HCT116 (cell line): ENCODE measurements around the gene ZFAND6. TPM values are rescaled to one million over a fixed set of nuclear protein-coding genes. Genes with fewer than 3 reads are reported as not detected.

Source experiments
- ATAC-seq: fragments of 200-7000 bp; cut with Tn5 transposase; 2 replicates; pipeline ENCODE4 v1.9.1; 2020; ENCODE audit warnings: mild to moderate bottlenecking, moderate library complexity
- BruUV-seq: library from RNA; stranded (reverse); fragments of 400-500 nt; replicated peaks from 2 replicates; lab custom pipeline; 2021; lab: Mats Ljungman, UMichigan
- CTCF ChIA-PET: fragments of 300-600 bp; sonication (Branson Sonifier 250); formaldehyde crosslinking; loops from one replicate; lab custom pipeline; 2021; ENCODE audit warnings: antibody characterized with exemption; lab: Charles Lee
- POLR2A ChIA-PET: fragments of 300-600, 350-600 bp; sonication (Branson Sonifier 250); formaldehyde crosslinking; loops from one replicate; lab custom pipeline; 2021; ENCODE audit warnings: antibody characterized with exemption; lab: Charles Lee
- RAD21 ChIA-PET, 2 experiments: fragments of 300-600 bp; sonication (Branson Sonifier 250); formaldehyde crosslinking; loops; one replicate each; lab custom pipeline; 2023; ENCODE audit warnings: low total read pairs in 2 of 2; ENCODE audit not compliant: uncharacterized antibody in 2 of 2, unreplicated experiment in 2 of 2, low non-redundant PET in 1 of 2; lab: Charles Lee
- DNase-seq: peaks from one replicate; pipeline ENCODE4 v3.0.0-alpha.2; 2010; ENCODE audit warnings: low read depth, low spot score
- H2AFZ ChIP-seq: fragments of 200-600 bp; shearing (Covaris generic), sonication (generic); 2 replicates; pipeline ENCODE4 v1.6.1; 2017; ENCODE audit warnings: low read depth, mixed run types, mixed read lengths, antibody characterized with exemption, low read length; ENCODE audit not compliant: poor library complexity, severe bottlenecking
- H3K27ac ChIP-seq: 2 replicates; pipeline ENCODE4 v1.5.1; 2012; ENCODE audit warnings: low read depth, low read length
- H3K27me3 ChIP-seq: fragments of 200-600 bp; sonication (generic); 2 replicates; pipeline ENCODE4 v1.6.1; 2016; ENCODE audit warnings: mixed run types, low read length, mixed read lengths; ENCODE audit not compliant: insufficient read depth
- H3K36me3 ChIP-seq, 2 experiments: fragments of 200-500 bp in 1 of 2; fragments of 200-600 bp in 1 of 2; sonication (Bioruptor generic) in 1 of 2; sonication (generic) in 1 of 2; 2 replicates each; pipeline versions ENCODE4 v1.5.1 to v1.6.1; 2014 to 2016; ENCODE audit warnings: low read length in 2 of 2, inconsistent platforms in 1 of 2, mixed read lengths in 1 of 2, mixed run types in 1 of 2; ENCODE audit not compliant: insufficient read depth in 2 of 2, control insufficient read depth in 1 of 2
- H3K4me1 ChIP-seq, 2 experiments: fragments of 200-600 bp in 1 of 2; sonication (generic) in 1 of 2; 2 replicates each; pipeline versions ENCODE4 v1.5.1 to v1.6.1; 2012 to 2017; ENCODE audit warnings: low read length in 2 of 2, inconsistent platforms in 1 of 2, mild to moderate bottlenecking in 1 of 2, mixed read lengths in 1 of 2, mixed run types in 1 of 2, moderate library complexity in 1 of 2; ENCODE audit not compliant: insufficient read depth in 2 of 2, control insufficient read depth in 1 of 2
- H3K4me2 ChIP-seq: fragments of 200-600 bp; sonication (generic); 2 replicates; pipeline ENCODE4 v1.6.1; 2017; ENCODE audit warnings: mixed run types, low read length, mixed read lengths
- H3K4me3 ChIP-seq, 2 experiments: fragments of 200-600 bp in 1 of 2; sonication (generic) in 1 of 2; replicated peaks in 1 of 2; 2 replicates each; pipeline ENCODE4 v1.5.1; 2011 to 2016; ENCODE audit warnings: low read length in 2 of 2, control low read depth in 1 of 2, low read depth in 1 of 2, mild to moderate bottlenecking in 1 of 2, mixed read lengths in 1 of 2, mixed run types in 1 of 2
- H3K79me2 ChIP-seq: fragments of 200-600 bp; sonication (generic); 2 replicates; pipeline ENCODE4 v1.6.1; 2017; ENCODE audit warnings: mild to moderate bottlenecking, mixed run types, low read length, moderate library complexity, mixed read lengths; ENCODE audit not compliant: insufficient read depth
- H3K9ac ChIP-seq: fragments of 200-600 bp; sonication (generic); 2 replicates; pipeline ENCODE4 v1.6.1; 2016; ENCODE audit warnings: low read length, mixed read lengths
- H3K9me2 ChIP-seq: fragments of 200-600 bp; sonication (generic), shearing (Covaris generic); 2 replicates; pipeline ENCODE4 v1.6.1; 2017; ENCODE audit warnings: mixed run types, mild to moderate bottlenecking, moderate library complexity; ENCODE audit not compliant: insufficient read depth
- H3K9me3 ChIP-seq, 2 experiments: fragments of 200-500 bp in 1 of 2; fragments of 200-600 bp in 1 of 2; sonication (Bioruptor generic) in 1 of 2; sonication (generic) in 1 of 2; 2 replicates each; pipeline ENCODE4 v1.6.1; 2014 to 2017; ENCODE audit warnings: low read length in 2 of 2, mixed read lengths in 2 of 2, inconsistent platforms in 1 of 2, low read depth in 1 of 2, mild to moderate bottlenecking in 1 of 2, mixed run types in 1 of 2, moderate library complexity in 1 of 2; ENCODE audit not compliant: control insufficient read depth in 1 of 2, insufficient read depth in 1 of 2
- H4K20me1 ChIP-seq: fragments of 200-600 bp; sonication (generic), shearing (Covaris generic); 2 replicates; pipeline ENCODE4 v1.6.1; 2017; ENCODE audit warnings: mixed run types, mild to moderate bottlenecking, moderate library complexity; ENCODE audit not compliant: insufficient read depth
- EGR1 ChIP-seq: IDR thresholded peaks from 2 replicates; pipeline ENCODE4 v1.6.1; 2012; ENCODE audit warnings: low read depth
- FOSL1 ChIP-seq: IDR thresholded peaks from 2 replicates; pipeline ENCODE4 v1.6.1; 2012; ENCODE audit warnings: low read depth
- SIN3A ChIP-seq: IDR thresholded peaks from 2 replicates; pipeline ENCODE4 v1.6.1; 2012; ENCODE audit warnings: low read depth
- SP1 ChIP-seq: IDR thresholded peaks from 2 replicates; pipeline ENCODE4 v1.6.1; 2012; ENCODE audit warnings: low read depth
- TCF7L2 ChIP-seq: IDR thresholded peaks from 2 replicates; pipeline ENCODE4 v1.7.0; 2011; ENCODE audit warnings: borderline replicate concordance, inconsistent platforms; ENCODE audit not compliant: insufficient read depth, insufficient read length; ENCODE audit errors: extremely low read depth
- ZFX ChIP-seq: fragments of 450-650 bp; IDR thresholded peaks from 2 replicates; pipeline ENCODE4 v1.6.1; 2017
- ZNF274 ChIP-seq: fragments of 200-500 bp; sonication (Bioruptor generic); IDR thresholded peaks from 2 replicates; pipeline ENCODE4 v1.6.1; 2014; ENCODE audit warnings: mild to moderate bottlenecking, low read depth, low read length, inconsistent platforms
- intact Hi-C: fragments of 100-400 bp; cut with micrococcal nuclease; formaldehyde crosslinking; loops from 2 replicates; pipeline ENCODE4 v1.10.0; 2022
- total RNA-seq: library from RNA; stranded (reverse); gene quantifications from one replicate; pipeline ENCODE4 v1.2.1, GENCODE V29; 2021; ENCODE audit not compliant: unreplicated experiment
- TF ChIP-seq, protein P1 (sequence below), 3 experiments: fragments of 200-600 bp in 1 of 3; sonication (generic) in 1 of 3; IDR thresholded peaks in 2 of 3; conservative IDR thresholded peaks in 1 of 3; 2 replicates each; pipeline ENCODE4 v1.5.1; 2012 to 2017; ENCODE audit warnings: low read depth in 2 of 3, low read length in 2 of 3, antibody characterized with exemption in 1 of 3, borderline replicate concordance in 1 of 3, control low read depth in 1 of 3, mild to moderate bottlenecking in 1 of 3, mixed read lengths in 1 of 3, mixed run types in 1 of 3, moderate library complexity in 1 of 3; ENCODE audit not compliant: insufficient read depth in 1 of 3
- TF ChIP-seq, protein P2 (sequence below): IDR thresholded peaks from 2 replicates; pipeline ENCODE4 v1.6.1; 2012
- TF ChIP-seq, protein P3 (sequence below): IDR thresholded peaks from 2 replicates; pipeline ENCODE4 v1.6.1; 2012; ENCODE audit warnings: low read depth

Gene ZFAND6
- total RNA-seq, 1 experiment from 2014 or later, result 51.3 TPM

DNA sequence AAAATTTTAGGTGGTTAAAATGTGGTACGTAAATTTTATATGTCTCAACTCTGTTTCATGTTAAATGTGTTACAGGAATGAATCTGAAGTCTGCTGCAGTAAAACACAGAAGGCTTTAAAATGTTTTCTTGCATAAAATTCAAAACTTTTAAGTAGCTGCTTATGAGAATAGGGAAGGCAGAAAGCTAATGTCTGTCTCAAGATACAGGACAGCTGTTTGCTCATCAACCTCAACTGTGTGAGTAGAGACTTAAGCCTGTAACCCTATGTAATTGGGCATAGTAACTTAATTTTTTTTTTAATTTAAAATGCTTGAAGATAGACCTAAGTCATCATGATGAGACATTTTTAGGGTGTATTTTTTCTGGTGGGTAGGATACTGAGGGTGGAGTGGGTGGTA is 38.9 kb downstream of the ZFAND6 start:
- no peak for DNase-seq
- H3K4me1 ChIP-seq, result peaks cover 9% of the 10 kb centered on the region in 2 experiments
- H4K20me1 ChIP-seq, result no peaks in the 10 kb centered on the region; the same call in 1 of the 2 replicates
- H3K9me2 ChIP-seq, result no peaks in the 10 kb centered on the region
- intact Hi-C loops, result no loop called here
- H2AFZ ChIP-seq, result no peak overlapping the region
- ChIA-PET RAD21 (no interaction called here), CTCF (no interaction called here), POLR2A (no interaction called here)
- H3K36me3 ChIP-seq, result no peaks in the 10 kb centered on the region
- H3K4me2 ChIP-seq, result no peak overlapping the region
- no peaks in the 10 kb centered on the region for H3K27me3 ChIP-seq
- H3K27ac ChIP-seq, result no peak overlapping the region
- TF ChIP-seq SP1, result no peak
- no peak for TF ChIP-seq EGR1
- TF ChIP-seq, protein P1, sequence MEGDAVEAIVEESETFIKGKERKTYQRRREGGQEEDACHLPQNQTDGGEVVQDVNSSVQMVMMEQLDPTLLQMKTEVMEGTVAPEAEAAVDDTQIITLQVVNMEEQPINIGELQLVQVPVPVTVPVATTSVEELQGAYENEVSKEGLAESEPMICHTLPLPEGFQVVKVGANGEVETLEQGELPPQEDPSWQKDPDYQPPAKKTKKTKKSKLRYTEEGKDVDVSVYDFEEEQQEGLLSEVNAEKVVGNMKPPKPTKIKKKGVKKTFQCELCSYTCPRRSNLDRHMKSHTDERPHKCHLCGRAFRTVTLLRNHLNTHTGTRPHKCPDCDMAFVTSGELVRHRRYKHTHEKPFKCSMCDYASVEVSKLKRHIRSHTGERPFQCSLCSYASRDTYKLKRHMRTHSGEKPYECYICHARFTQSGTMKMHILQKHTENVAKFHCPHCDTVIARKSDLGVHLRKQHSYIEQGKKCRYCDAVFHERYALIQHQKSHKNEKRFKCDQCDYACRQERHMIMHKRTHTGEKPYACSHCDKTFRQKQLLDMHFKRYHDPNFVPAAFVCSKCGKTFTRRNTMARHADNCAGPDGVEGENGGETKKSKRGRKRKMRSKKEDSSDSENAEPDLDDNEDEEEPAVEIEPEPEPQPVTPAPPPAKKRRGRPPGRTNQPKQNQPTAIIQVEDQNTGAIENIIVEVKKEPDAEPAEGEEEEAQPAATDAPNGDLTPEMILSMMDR (IDR thresholded peaks at IDR 0.05 in 2 of 3, conservative IDR thresholded peaks at IDR 0.05 in 1 of 3; ENCODE audit: borderline replicate concordance in 1 of 3, insufficient read depth in 1 of 3, low read depth in 2 of 3, low read length in 2 of 3), result no peak
- TF ChIP-seq ZNF274, result no peak
- no peak for TF ChIP-seq SIN3A
- no peak for TF ChIP-seq ZFX
- TF ChIP-seq FOSL1, result no peak
- TF ChIP-seq, protein P2, sequence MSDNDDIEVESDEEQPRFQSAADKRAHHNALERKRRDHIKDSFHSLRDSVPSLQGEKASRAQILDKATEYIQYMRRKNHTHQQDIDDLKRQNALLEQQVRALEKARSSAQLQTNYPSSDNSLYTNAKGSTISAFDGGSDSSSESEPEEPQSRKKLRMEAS, result no peak
- no peak for TF ChIP-seq TCF7L2
- TF ChIP-seq, protein P3, sequence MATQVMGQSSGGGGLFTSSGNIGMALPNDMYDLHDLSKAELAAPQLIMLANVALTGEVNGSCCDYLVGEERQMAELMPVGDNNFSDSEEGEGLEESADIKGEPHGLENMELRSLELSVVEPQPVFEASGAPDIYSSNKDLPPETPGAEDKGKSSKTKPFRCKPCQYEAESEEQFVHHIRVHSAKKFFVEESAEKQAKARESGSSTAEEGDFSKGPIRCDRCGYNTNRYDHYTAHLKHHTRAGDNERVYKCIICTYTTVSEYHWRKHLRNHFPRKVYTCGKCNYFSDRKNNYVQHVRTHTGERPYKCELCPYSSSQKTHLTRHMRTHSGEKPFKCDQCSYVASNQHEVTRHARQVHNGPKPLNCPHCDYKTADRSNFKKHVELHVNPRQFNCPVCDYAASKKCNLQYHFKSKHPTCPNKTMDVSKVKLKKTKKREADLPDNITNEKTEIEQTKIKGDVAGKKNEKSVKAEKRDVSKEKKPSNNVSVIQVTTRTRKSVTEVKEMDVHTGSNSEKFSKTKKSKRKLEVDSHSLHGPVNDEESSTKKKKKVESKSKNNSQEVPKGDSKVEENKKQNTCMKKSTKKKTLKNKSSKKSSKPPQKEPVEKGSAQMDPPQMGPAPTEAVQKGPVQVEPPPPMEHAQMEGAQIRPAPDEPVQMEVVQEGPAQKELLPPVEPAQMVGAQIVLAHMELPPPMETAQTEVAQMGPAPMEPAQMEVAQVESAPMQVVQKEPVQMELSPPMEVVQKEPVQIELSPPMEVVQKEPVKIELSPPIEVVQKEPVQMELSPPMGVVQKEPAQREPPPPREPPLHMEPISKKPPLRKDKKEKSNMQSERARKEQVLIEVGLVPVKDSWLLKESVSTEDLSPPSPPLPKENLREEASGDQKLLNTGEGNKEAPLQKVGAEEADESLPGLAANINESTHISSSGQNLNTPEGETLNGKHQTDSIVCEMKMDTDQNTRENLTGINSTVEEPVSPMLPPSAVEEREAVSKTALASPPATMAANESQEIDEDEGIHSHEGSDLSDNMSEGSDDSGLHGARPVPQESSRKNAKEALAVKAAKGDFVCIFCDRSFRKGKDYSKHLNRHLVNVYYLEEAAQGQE, result no peak
- no peak overlapping the region for H3K4me3 ChIP-seq
- H3K9me3 ChIP-seq, result no peaks in the 10 kb centered on the region
- peaks cover 20% of the 10 kb centered on the region for H3K79me2 ChIP-seq
- BruUV-seq, result no TSS peak
- no peak overlapping the region for H3K9ac ChIP-seq
- ATAC-seq, result no peak
